D721Med (cell line): Measurements from ENCODE around the gene DNAL4.

Experiments used
- DNase-seq: peaks from one replicate; pipeline ENCODE4 v3.0.0; 2011; ENCODE audit warnings: low spot score; ENCODE audit not compliant: insufficient read length
- FAIRE-seq: peaks from 2 replicates; lab custom pipeline; 2011; peaks lifted over from hg19 to GRCh38; lab: Jason Lieb, UNC
- CTCF ChIP-seq: IDR thresholded peaks from 2 replicates; pipeline ENCODE4 v1.5.1; 2012; ENCODE audit warnings: mild to moderate bottlenecking, control low read depth; ENCODE audit not compliant: insufficient read depth; ENCODE audit errors: missing control alignments

Gene DNAL4

GRCh38 chr22:38828191-38828590 is 34.2 kb upstream of the DNAL4 start:
- DNase-seq (no peak), FAIRE-seq (no peak)
- TF ChIP-seq CTCF: no peak

GRCh38 chr22:38827510-38827909 is 33.6 kb upstream of the DNAL4 start:
- no peak for FAIRE-seq

GRCh38 chr22:38826801-38827200 is 32.9 kb upstream of the DNAL4 start:
- no peak for DNase-seq
- FAIRE-seq: no peak
- TF ChIP-seq CTCF: no peak

More at GRCh38 chr22:38827510-38827909, 33.6 kb upstream of the DNAL4 start:
- DNase-seq: no peak
- no peak for TF ChIP-seq CTCF

- FAIRE-seq (no peak), DNase-seq (no peak)
- TF ChIP-seq CTCF: no peak
These were observed 32.4 kb upstream of the DNAL4 start for GRCh38 chr22:38826386-38826785.

GRCh38 chr22:38824585-38824984 is 30.6 kb upstream of the DNAL4 start:
- TF ChIP-seq CTCF: no peak
- no peak for DNase-seq
- FAIRE-seq: no peak

GRCh38 chr22:38823637-38824036 is 29.7 kb upstream of the DNAL4 start:
- no peak for FAIRE-seq
- TF ChIP-seq CTCF: no peak
- DNase-seq: no peak

GRCh38 chr22:38823076-38823475 is 29.1 kb upstream of the DNAL4 start:
- FAIRE-seq (no peak), DNase-seq (no peak)
- no peak for TF ChIP-seq CTCF
